Thyroid gland (tissue), 4 donors: Measurements from ENCODE around the gene NFIA. TPM values are rescaled to one million over a fixed set of nuclear protein-coding genes. Genes with fewer than 3 reads are reported as not detected.

Experiments used
- DNase-seq, 2 donors: peaks; one replicate each; pipeline ENCODE4 v3.0.0-alpha.2; 2019
- H3K27ac ChIP-seq, 3 donors: fragments of 200-600 bp; sonication (generic); 1 replicate in 2 of 3; 2 replicates in 1 of 3; pipeline ENCODE4 v1.5.1; 2016 to 2019; ENCODE audit warnings: mild to moderate bottlenecking in 1 of 3, moderate library complexity in 1 of 3
- H3K27me3 ChIP-seq: fragments of 200-600 bp; sonication (generic); one replicate; pipeline ENCODE4 v1.5.1; 2019
- H3K36me3 ChIP-seq, 2 donors: fragments of 200-600 bp; sonication (generic); one replicate each; pipeline ENCODE4 v1.5.1; 2016 to 2019
- H3K4me1 ChIP-seq, 2 donors: fragments of 200-600 bp; sonication (generic); one replicate each; pipeline ENCODE4 v1.5.1; 2017 to 2019
- H3K4me3 ChIP-seq, 3 donors: fragments of 200-600 bp; sonication (generic); replicated peaks in 1 of 3; 1 replicate in 2 of 3; 2 replicates in 1 of 3; pipeline ENCODE4 v1.5.1; 2016; ENCODE audit warnings: mild to moderate bottlenecking in 1 of 3
- H3K9me3 ChIP-seq: fragments of 200-600 bp; sonication (generic); one replicate; pipeline ENCODE4 v1.5.1; 2017
- CTCF ChIP-seq, 6 experiments: fragments of 200-600 bp in 3 of 6; fragments of 450-650 bp in 3 of 6; sonication (generic) in 3 of 6; IDR thresholded peaks; one replicate each; pipeline ENCODE4 v1.5.1; 2016 to 2019; ENCODE audit warnings: antibody characterized with exemption in 6 of 6, mild to moderate bottlenecking in 2 of 6, inconsistent platforms in 1 of 6, moderate library complexity in 1 of 6
- POLR2A ChIP-seq, 2 donors: fragments of 450-650 bp; IDR thresholded peaks; one replicate each; pipeline ENCODE4 v1.6.1; 2017; ENCODE audit warnings: antibody characterized with exemption in 2 of 2, mild to moderate bottlenecking in 2 of 2, moderate library complexity in 1 of 2
- WGBS, 2 donors: methylation state at CpG; one replicate each; pipeline ENCODE4 v1.1.5; 2017; 5-methylcytosine and 5-hydroxymethylcytosine counted together
- intact Hi-C: fragments of 100-400 bp; cut with DNase I; formaldehyde crosslinking; loops from one replicate; pipeline ENCODE4 v1.15.1; 2023
- total RNA-seq, 4 donors: library from RNA; depleted of rRNA; stranded (reverse); fragments of >200 nt; gene quantifications; one replicate each; pipeline ENCODE4 v1.2.3, GENCODE V29; 2016

Gene NFIA
- total RNA-seq, 4 donors from 2014 or later: 105 to 149 (median 118) TPM

- H3K36me3 ChIP-seq: no peaks in the 10 kb centered on the region
- H3K4me1 ChIP-seq: peaks cover 15 to 31% of the 10 kb centered on the region in 2 donors
- intact Hi-C loops: no loop called here
- TF ChIP-seq POLR2A (IDR thresholded peaks at IDR 0.05) (no peak), CTCF (IDR thresholded peaks at IDR 0.05) (no peak)
- no peak for DNase-seq
- no peaks in the 10 kb centered on the region for H3K9me3 ChIP-seq
- H3K4me3 ChIP-seq: no peak overlapping the region
- H3K27me3 ChIP-seq: no peaks in the 10 kb centered on the region
- 67 to 75% methylated on average over 5 of the region's 5 CpGs for WGBS, 2 donors
- H3K27ac ChIP-seq: no peak overlapping the region
These were observed 361.9 kb downstream of the NFIA start for GRCh38 chr1:61444288-61444687.

- peaks cover 26 to 41% of the 10 kb centered on the region in 2 donors for H3K4me1 ChIP-seq
- no peaks in the 10 kb centered on the region for H3K9me3 ChIP-seq
- no peak overlapping the region for H3K4me3 ChIP-seq
- H3K27ac ChIP-seq: no peak overlapping the region
- TF ChIP-seq POLR2A (IDR thresholded peaks at IDR 0.05) (no peak), CTCF (IDR thresholded peaks at IDR 0.05) (no peak)
- no peaks in the 10 kb centered on the region for H3K36me3 ChIP-seq
- intact Hi-C loops: no loop called here
- 86 to 88% methylated on average over 8 of the region's 8 CpGs for whole genome bisulfite sequencing, 2 donors
- DNase-seq: no peak
- no peaks in the 10 kb centered on the region for H3K27me3 ChIP-seq
These were observed 363.0 kb downstream of the NFIA start for GRCh38 chr1:61445269-61445825.

GRCh38 chr1:61446531-61446991, 364.2 kb downstream of the NFIA start:
- TF ChIP-seq CTCF (IDR thresholded peaks at IDR 0.05): no peak
- no peak for TF ChIP-seq POLR2A (IDR thresholded peaks at IDR 0.05)
- H3K27me3 ChIP-seq: no peaks in the 10 kb centered on the region
- no peaks in the 10 kb centered on the region for H3K9me3 ChIP-seq
- H3K27ac ChIP-seq: no peak overlapping the region
- DNase-seq: no peak
- intact Hi-C loops: no loop called here
- peaks cover 37 to 53% of the 10 kb centered on the region in 2 donors for H3K4me1 ChIP-seq
- 75 to 81% methylated on average over 7 of the region's 7 CpGs for WGBS, 2 donors
- H3K36me3 ChIP-seq: no peaks in the 10 kb centered on the region
- H3K4me3 ChIP-seq: no peak overlapping the region

- Histone ChIP-seq H3K4me1 (peaks cover 44 to 55% of the 10 kb centered on the region in 2 donors), H3K27me3 (no peaks in the 10 kb centered on the region), H3K27ac (peak overlapping the region in 1 of 3 donors; percentile 4), H3K9me3 (no peaks in the 10 kb centered on the region), H3K4me3 (no peak overlapping the region), H3K36me3 (no peaks in the 10 kb centered on the region)
- TF ChIP-seq POLR2A (IDR thresholded peaks at IDR 0.05) (no peak), CTCF (IDR thresholded peaks at IDR 0.05) (no peak)
- intact Hi-C loops: no loop called here
- 90 to 91% methylated on average over 19 of the region's 19 CpGs for WGBS, 2 donors
- DNase-seq: no peak
These were observed 365.0 kb downstream of the NFIA start for GRCh38 chr1:61447106-61447967.

- TF ChIP-seq POLR2A (IDR thresholded peaks at IDR 0.05) (no peak), CTCF (IDR thresholded peaks at IDR 0.05) (no peak)
- Histone ChIP-seq H3K36me3 (no peaks in the 10 kb centered on the region), H3K9me3 (no peaks in the 10 kb centered on the region), H3K27ac (peak overlapping the region; percentile 21 to 32 (median 22)), H3K4me3 (no peak overlapping the region), H3K27me3 (no peaks in the 10 kb centered on the region), H3K4me1 (peaks cover 50 to 62% of the 10 kb centered on the region in 2 donors)
- DNase-seq: no peak
- intact Hi-C loops: no loop called here
- WGBS, 2 donors: 86 to 94% methylated on average over 7 of the region's 7 CpGs
These were observed 365.6 kb downstream of the NFIA start for GRCh38 chr1:61447968-61448430.
